Adipocyte (in vitro differentiated cells): ENCODE results near the gene ATG101.

Experiments used
- DNase-seq: peaks from one replicate; pipeline ENCODE4 v3.0.0-alpha.2; 2015; ENCODE audit warnings: low read depth
- H3K27me3 ChIP-seq: replicated peaks from 2 replicates; pipeline ENCODE4 v1.7.0; 2013; ENCODE audit warnings: mild to moderate bottlenecking, low read length, moderate library complexity; ENCODE audit not compliant: control insufficient read depth, insufficient read depth
- H3K36me3 ChIP-seq: 2 replicates; pipeline ENCODE4 v1.7.0; 2013; ENCODE audit warnings: low read length, mild to moderate bottlenecking, moderate library complexity; ENCODE audit not compliant: control insufficient read depth, insufficient read depth, severe bottlenecking
- H3K4me1 ChIP-seq: 2 replicates; pipeline ENCODE4 v1.7.0; 2013; ENCODE audit warnings: mild to moderate bottlenecking, low read length, moderate library complexity; ENCODE audit not compliant: control insufficient read depth, insufficient read depth
- H3K4me3 ChIP-seq: 2 replicates; pipeline ENCODE4 v1.7.0; 2013; ENCODE audit warnings: mild to moderate bottlenecking, low read length, moderate library complexity
- H3K9ac ChIP-seq: 2 replicates; pipeline ENCODE4 v1.7.0; 2013; ENCODE audit warnings: mild to moderate bottlenecking, low read length, moderate library complexity
- H3K9me3 ChIP-seq: 2 replicates; pipeline ENCODE4 v1.7.0; 2013; ENCODE audit warnings: mild to moderate bottlenecking, low read length, moderate library complexity; ENCODE audit not compliant: control insufficient read depth

ATG101 gene

DNA sequence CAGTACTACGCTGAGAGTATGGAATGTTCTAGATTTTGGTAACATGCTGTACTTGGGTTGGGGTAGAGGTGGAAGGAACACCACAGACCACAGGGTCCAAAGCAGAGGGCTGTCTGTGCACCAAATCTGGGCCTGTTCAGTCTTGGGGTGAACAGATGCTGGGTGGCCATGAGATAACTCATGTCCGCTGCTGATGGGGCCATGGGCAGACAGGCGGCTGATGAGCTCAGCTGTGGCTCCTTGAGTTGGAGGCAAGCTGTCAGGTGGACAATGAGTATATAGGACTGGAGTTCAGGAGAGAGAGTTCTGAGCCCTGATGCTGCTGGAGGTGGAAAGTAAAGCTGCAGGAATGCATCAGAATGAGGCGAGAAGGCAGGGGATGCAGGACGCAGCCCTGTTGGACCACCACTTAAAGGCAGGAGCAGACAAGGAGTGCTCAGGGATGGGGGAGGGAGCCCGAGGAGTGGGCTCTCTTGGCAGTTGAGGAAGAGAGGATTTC lies 16.0 kb downstream of the ATG101 start:
- Histone ChIP-seq H3K27me3 (peaks cover 25% of the 10 kb centered on the region), H3K9me3 (no peaks in the 10 kb centered on the region), H3K36me3 (no peaks in the 10 kb centered on the region), H3K4me1 (peaks cover 21% of the 10 kb centered on the region), H3K9ac (no peak overlapping the region), H3K4me3 (no peak overlapping the region)
- no peak for DNase-seq

DNA sequence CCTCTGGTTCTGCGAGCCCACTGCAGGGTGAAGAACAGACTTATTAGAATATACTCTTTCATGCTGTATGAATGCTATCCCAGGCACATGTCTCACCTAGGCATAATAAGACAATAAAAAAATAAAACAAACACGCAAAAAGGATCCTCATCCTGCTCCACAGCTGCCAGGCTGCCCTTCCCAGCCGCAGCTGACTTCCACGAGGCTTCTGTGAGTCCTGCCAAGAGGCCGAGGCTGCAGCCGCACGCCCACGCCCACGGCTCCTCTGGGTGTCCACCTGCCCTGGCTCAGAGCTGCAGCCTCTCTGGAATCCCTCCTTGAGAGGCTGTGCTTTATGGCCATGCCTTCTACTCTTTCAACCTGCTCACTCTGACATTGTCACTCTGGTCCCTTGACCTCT lies 16.6 kb downstream of the ATG101 start:
- H3K9me3 ChIP-seq = no peaks in the 10 kb centered on the region
- no peak overlapping the region for H3K4me3 ChIP-seq
- no peaks in the 10 kb centered on the region for H3K36me3 ChIP-seq
- no peak for DNase-seq
- peaks cover 28% of the 10 kb centered on the region for H3K27me3 ChIP-seq
- H3K9ac ChIP-seq = no peak overlapping the region
- peaks cover 20% of the 10 kb centered on the region for H3K4me1 ChIP-seq

DNA sequence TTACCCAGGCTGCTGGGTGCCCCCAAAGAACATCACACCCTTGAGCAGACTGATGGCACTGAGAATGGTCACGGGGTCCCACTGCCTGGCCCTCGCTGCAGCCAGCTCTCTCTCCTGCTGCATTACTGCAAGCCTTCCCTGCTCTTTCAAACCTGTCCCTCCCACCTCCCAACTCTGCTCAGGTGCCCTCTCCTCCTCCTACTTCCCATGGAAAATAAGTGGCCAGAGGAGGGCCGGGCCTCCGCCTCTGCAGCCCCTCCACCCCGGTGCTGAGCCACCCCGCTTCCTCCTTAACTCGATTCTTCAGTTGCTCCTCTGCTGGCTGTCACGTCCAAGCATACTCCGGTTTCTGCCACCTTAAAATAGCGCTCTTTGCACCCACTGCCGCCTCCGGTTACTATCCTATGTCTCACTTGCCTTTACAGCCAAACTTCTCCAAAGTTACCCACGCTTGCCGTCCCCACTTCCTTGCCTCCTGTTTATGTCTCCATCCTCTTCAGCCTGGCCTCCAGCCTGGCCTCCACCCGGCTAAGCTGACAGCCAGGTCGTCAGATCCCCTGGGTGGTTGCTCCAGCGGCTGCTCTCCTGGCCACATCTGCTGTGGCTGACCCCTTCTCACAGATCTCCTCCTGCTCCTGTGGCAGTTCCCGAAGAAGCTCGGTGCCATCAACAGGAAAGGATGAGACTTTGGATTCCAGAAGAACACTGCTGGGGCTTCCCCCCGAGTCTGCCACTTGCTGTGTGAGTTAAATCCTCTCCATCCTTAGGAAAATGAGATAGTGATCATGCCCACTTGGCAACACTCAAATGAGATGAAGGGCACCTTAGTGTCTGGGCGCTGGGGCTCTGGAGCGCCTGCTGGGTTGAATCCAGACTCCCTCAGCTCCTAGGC lies 17.4 kb downstream of the ATG101 start:
- no peaks in the 10 kb centered on the region for H3K9me3 ChIP-seq
- no peak overlapping the region for H3K9ac ChIP-seq
- peaks cover 35% of the 10 kb centered on the region for H3K27me3 ChIP-seq
- no peak for DNase-seq
- no peaks in the 10 kb centered on the region for H3K36me3 ChIP-seq
- peaks cover 12% of the 10 kb centered on the region for H3K4me1 ChIP-seq
- H3K4me3 ChIP-seq = no peak overlapping the region

DNA sequence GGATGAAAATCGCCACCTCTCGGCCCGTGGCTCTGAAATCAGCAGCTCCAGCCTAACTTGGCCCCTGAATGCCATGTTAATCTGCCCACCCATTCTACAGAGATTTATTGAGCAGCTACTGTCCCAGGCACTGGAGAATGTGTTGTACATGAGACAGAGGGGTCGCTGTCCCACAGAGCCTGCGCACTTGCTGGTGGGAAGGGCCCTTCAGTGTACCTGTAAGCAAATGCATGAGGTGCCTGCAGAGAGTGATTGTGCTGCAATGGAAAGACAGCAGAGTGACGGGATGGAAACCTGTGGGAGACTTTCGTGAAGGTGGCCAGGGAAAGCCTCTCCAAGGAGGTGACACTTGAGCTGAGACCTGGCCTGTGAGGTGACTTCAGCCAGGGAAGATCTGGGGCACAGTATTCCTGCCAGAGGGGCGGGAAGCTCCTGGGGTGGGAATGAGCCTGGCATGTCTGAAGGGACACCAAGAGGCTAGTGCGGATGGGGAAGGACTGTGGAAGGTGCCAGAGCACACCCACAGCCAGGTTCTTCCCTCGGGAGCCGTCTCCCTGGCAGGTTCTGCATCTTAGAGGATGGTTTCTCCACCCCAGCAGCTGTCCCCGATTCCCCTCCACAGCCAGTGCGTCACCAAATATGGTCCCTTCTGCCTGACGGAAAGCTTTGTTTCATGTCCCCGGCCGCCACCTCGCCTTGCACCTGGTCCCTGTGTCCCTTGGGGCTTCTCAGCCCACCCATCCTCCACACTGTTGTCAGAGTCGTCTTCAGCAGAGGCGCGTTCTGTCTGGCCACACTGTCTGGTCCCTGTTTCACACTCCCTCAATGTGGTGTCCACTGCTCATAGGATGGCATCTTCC lies 18.4 kb downstream of the ATG101 start:
- DNase-seq = no peak
- peaks cover 2% of the 10 kb centered on the region for H3K4me1 ChIP-seq
- H3K27me3 ChIP-seq = peaks cover 35% of the 10 kb centered on the region
- no peak overlapping the region for H3K4me3 ChIP-seq
- H3K36me3 ChIP-seq = no peaks in the 10 kb centered on the region
- no peak overlapping the region for H3K9ac ChIP-seq
- H3K9me3 ChIP-seq = no peaks in the 10 kb centered on the region

DNA sequence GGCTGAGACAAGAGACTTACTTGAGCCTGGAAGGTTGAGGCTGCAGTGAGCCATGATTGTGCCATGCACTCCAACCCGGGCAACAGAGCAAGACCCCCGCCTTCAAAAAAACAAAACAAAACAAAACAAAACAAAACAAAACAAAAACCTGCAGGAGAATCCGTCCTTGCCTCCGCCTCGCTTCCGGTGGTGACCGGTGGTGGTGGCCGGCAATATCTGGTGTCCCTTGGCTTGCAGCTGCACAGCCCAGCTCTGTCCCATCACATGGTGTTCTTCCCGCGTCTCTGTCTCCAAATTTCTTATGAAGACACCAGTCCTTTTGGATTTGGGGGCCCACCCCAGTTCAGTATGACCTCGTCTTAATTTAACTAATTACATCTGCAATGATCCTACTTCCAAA lies 19.7 kb downstream of the ATG101 start:
- DNase-seq = no peak
- Histone ChIP-seq H3K9ac (no peak overlapping the region), H3K9me3 (peaks cover 1% of the 10 kb centered on the region), H3K4me3 (no peak overlapping the region), H3K36me3 (no peaks in the 10 kb centered on the region), H3K27me3 (peaks cover 37% of the 10 kb centered on the region), H3K4me1 (no peaks in the 10 kb centered on the region)

DNA sequence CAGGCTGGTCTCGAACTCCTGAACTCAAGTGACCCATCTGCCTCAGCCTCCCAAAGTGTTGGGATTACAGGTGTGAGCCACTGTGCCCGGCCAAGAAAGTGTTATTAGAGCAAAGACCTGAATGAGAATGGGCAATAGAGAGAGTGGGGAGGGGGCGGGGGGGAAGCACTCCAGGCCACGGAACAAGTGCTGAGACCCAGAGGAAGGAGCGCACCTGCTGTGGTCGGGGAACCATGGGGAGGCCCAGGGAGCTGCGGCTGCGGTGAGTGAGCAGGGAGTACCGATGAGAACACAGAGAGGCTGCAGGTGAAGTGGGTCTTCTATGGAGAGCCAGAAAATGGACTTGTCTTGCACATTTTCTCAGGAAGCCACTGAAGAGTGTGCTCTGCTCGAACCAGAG lies 20.5 kb downstream of the ATG101 start:
- no peak overlapping the region for H3K4me3 ChIP-seq
- DNase-seq = no peak
- H3K9ac ChIP-seq = no peak overlapping the region
- no peaks in the 10 kb centered on the region for H3K36me3 ChIP-seq
- no peaks in the 10 kb centered on the region for H3K4me1 ChIP-seq
- peaks cover 38% of the 10 kb centered on the region for H3K27me3 ChIP-seq
- peaks cover 3% of the 10 kb centered on the region for H3K9me3 ChIP-seq

DNA sequence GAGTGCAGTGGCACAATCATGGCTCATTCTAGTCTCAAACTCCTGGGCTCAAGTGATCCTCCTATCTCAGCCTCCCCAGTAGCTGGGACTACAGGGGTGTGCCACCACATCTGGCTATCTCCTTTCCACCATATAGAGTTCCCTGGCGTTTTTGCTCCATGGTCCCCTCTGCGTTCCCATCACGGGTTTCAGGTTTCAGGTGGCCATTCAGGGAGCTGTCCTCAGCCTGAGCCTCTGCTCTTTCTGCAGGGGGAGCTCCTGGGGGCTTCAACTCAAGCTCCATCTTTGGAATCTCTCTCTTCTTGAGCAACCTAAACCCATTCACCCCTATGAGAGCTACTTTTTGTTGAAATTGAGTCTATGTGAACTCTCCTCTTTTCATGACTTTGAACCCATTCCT lies 21.3 kb downstream of the ATG101 start:
- peaks cover 3% of the 10 kb centered on the region for H3K9me3 ChIP-seq
- no peaks in the 10 kb centered on the region for H3K36me3 ChIP-seq
- no peak overlapping the region for H3K4me3 ChIP-seq
- H3K4me1 ChIP-seq = no peaks in the 10 kb centered on the region
- no peak for DNase-seq
- peaks cover 38% of the 10 kb centered on the region for H3K27me3 ChIP-seq
- no peak overlapping the region for H3K9ac ChIP-seq

DNA sequence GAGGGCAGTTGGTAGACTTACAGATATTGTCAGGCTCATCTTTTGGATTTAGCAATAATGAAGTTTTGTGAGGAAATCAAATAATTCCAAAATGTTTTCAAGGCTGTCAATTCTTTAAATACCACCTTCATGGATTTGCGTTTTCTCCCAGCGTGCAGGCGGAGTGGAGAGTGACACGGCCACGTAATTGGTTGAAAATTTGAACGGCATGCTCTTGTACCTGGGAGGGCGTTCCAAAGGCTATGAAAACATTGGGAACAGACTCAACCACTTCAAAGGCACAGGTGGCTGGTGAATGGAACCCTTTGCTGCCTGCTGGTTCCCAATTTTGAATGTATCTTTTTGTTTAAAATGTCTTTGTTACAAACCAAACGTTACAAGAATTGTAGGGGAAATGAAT lies 22.1 kb downstream of the ATG101 start:
- no peaks in the 10 kb centered on the region for H3K36me3 ChIP-seq
- H3K4me3 ChIP-seq = no peak overlapping the region
- H3K27me3 ChIP-seq = peaks cover 34% of the 10 kb centered on the region
- no peak overlapping the region for H3K9ac ChIP-seq
- peaks cover 3% of the 10 kb centered on the region for H3K9me3 ChIP-seq
- no peaks in the 10 kb centered on the region for H3K4me1 ChIP-seq
- DNase-seq = no peak

DNA sequence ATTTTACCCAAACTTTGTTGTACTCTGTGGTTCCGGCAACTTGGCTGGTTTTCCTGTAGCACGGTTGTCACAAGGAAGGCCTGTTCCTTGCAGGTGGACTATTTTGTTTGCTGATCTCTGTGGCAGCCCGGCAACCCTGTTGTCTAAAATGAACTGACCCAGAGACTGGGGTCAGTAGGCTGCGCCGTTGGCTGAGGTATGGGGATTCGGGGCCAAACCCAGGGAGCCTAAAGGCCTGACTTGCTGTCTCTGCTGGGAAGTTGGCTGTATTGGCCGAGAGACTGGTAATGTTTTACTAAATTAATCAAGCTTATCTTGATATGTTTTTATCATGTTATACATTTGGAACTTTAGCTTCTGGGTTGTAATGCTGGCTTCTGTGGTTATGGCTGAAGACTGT lies 23.6 kb downstream of the ATG101 start:
- peaks cover 3% of the 10 kb centered on the region for H3K9me3 ChIP-seq
- H3K9ac ChIP-seq = no peak overlapping the region
- no peak overlapping the region for H3K4me3 ChIP-seq
- no peak for DNase-seq
- H3K36me3 ChIP-seq = no peaks in the 10 kb centered on the region
- peaks cover 41% of the 10 kb centered on the region for H3K27me3 ChIP-seq
- no peaks in the 10 kb centered on the region for H3K4me1 ChIP-seq

DNA sequence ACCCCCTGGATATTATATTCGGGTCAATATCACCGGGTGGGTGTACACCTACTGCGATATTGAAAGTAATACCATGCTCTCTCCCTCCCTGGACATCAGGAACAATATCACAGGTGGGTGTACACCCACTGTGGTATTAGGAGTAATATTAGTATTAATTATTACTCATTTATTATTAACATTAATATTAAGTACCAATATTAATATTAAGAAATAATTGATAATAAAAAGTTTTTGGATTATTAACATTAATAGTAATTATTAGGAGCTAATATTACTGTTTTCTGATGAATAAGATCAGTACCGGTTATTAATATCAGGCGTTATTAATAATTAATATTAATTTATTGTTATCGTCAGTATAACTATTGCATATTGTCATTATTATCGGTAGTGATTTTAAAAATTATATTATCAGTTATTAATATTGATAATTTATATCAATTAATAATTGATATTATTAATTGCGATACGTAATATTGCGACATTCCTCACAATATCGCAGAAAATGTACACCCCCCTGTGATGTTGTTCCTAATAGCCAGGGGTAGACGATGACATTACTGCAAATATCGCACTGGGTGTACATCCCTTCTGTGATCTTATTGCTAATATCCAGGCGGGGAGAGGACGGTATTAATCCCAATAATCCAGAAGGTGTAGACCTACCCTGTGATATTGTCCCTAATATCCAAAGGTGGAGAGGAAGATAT lies 26.7 kb downstream of the ATG101 start:
- no peak overlapping the region for H3K4me3 ChIP-seq

More for the DNA sequence above, 26.7 kb downstream of the ATG101 start:
- peaks cover 3% of the 10 kb centered on the region for H3K9me3 ChIP-seq
- no peak for DNase-seq
- no peaks in the 10 kb centered on the region for H3K36me3 ChIP-seq
- peaks cover 32% of the 10 kb centered on the region for H3K27me3 ChIP-seq
- H3K4me1 ChIP-seq = no peaks in the 10 kb centered on the region
- no peak overlapping the region for H3K9ac ChIP-seq
